ENCODE data around the gene F12.
A peak's percentile ranks its signal among the peaks of the same experiment; 100 is the strongest.

F12 gene

GRCh38 chr5:177410575-177410974, 1.2 kb upstream of the F12 start:
- no peak for DNase-seq

DNA sequence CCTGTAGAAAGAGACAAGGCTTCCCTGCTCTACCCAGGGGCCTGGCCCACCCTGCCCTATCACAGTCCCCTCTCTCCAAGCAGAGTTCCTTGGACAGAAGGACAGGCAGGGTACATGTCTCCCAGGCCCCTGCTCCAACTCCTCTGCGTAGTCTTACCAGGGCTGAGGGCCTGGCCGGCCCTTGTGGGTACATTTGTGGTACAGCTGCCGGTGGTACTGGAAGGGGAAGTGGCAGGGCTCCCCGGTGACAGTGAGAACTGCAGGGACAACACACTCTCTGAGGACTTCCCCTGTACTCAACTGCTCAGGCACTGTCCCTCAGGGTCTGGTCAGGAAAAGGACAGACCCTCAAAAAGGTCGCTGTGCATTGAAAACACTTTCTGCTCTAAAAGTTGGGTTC, 3.6 kb downstream of the F12 start:
- no peak for DNase-seq

GRCh38 chr5:177405312-177405711, 4.1 kb downstream of the F12 start:
- no peak for DNase-seq

DNA sequence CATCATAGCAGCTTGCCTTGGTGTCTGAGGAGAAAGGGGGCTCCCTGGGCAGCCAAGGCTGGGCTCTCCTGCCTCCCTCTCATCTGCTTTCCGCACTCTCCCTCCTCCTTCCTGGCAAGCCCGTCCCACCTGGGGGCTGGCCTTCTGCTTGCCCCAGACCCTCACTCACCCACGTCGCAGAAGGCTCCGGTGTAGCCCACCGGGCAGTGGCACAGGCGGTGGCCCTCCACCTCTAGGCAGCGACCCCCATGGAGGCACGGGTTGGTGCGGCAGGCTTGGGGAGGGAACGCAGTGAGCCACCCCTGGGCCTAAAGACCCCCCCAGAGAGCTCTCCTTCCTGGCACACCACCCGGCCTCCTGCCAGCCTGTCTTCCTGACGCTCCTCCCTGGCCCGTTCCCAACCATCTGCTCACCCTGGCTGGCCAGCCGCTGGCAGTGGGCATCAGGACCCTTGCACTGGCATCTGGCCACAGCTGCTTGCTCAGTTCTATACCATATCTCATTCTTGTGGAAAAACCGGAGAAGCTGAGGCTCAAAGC, 4.7 kb downstream of the F12 start:
- no peak for DNase-seq

DNA sequence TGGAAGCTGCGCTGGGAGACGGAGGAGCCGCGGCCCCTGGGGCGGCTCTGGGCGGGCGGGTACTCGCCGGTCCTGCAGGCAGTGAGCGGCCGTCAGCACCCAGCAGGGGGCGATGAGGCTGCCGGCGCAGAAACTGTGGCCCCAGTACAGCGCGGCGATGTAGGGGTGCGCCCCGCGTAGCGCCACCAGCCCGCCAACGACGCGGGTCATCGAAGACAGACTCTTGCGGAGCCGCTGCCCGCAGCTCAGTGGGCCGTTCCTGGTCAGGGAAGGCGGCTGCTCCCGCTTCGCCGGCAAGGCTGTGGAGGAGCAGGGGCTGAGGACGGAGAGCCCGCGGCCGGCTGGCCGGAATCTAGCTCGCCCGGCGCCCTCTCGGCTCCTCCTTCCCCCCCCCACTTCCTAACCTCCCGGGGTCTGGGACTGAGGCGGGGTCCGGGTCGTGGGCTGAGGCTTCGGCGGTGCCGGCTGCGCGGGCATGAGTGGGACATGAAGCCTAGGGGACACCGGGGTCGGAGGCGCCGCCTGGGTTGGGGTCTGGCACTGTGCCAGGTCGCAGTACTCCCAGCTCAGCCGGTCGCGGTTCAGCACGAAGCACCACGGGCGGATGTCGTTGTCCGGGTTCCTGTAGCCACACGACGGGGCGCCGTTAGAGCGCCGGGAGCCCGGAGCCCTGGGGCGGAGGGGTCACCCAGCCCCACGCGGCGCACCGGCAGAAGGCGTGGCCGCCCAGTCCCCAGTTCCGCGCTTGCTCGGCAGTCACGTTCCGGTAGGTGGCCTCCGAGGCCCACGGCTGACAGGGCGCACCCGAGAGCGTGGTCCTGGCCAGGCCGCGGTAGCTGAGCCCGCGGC, 5.3 kb downstream of the F12 start:
- DNase-seq = peak; percentile 88

DNA sequence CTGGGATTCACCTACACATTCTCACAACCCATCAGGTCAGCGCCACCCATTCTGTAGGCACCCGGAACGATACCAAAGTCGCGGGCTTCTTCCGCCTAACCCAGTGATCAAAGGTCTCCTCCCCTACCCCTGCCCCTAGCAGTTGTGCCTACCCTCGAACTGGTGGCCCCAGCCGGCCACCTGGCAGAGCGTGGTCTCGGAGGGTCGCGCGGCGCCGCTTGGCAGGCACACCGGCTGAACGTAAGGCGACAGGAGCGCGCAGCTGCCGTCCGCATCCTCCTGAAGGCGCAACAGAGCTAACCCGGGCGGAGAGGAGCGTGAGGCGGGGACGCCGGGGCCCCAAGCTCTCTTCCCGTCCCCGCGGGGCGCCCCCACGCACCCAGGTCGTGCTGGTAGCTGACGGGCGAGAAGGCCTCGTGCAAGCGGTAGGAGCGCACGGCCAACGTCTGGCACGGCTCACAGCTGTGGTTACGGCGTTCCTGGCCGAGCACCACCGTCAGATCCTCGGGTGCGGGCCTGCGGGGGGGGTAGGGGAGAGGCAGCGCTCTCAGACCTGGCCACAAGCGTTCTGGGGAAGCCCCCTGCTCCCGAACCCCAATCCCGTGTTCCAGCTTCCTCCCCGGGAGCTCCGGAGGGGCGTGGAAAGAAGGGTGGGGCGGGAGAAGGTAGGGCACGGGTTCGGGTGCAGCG, 6.1 kb downstream of the F12 start:
- DNase-seq = no peak

DNA sequence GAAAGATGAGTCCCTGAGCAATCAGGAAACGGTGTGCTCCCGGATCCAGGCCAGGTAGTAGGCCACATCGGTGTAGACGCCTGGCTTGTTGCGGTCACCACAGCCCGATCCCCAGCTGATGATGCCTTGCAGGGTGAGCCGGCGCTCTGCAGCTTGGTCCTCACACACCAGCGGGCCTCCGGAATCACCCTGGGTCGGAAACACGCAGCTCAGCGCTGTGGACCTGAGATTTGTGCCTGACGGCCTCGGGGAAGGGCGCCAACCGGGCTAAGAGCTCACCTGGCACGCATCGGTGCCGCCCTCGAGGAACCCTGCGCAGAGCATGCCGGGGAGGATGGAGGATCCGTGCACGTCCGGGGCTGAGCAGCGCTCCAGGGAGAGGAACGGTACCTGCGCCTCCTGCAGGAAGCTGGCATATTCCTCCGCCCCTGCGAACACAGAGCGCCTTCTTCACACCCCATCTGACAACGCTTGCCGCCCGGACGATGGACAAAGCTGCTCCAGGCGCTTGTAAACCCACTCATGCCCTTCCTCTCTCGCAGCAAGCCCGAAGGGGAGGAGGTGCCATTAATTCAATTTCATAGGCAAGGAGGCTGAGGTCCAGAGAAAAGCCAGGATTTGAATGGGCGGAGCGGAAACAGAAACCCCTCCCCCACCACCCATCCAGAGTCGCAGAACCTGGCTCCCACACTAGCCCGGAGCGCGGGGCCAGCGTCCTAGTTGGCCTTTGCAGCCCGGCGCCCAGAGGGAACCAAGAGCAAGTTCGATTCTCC, 6.9 kb downstream of the F12 start:
- DNase-seq = no peak

DNA sequence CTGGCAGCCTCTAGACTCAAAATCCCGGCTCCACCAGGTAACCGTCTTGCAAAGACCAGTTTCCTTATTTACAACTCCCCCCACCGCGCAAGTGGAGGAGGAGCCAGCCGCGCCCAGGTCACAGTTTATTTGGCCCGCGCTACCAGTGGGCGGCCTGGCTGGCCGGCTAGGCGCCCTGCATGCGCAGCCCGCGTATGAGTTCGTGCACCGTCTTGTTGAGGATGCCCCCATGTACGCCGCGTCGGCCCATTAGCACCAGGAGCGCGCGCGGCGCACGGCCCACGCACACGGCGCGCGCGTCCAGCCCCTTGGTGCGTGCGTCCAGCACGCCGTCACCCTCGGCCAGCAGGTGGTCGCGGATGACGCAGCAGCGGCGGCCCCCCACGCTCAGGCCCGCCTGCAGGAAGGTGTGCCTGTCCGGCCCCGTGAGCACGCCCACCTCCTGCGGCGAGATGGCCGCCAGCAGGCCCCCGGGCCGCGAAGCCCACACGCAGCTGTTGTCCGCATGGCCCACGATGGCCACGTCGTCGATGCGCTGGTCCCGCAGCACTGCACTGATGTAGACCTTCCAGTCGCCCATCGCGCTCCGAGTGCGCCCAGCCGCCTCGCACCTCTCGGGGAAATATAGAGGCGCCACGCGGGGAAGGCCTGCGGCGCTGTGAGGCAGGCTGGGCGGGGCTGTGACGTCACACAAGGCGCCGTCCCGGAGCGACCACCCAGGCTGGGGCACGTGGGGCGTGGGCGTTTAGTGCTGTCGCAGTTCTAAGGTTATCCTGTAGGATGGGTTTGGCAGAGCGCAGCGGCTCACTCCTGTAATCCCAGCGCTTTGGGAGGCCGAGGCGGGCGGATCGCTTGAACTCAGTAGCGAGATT, 9.1 kb downstream of the F12 start, which contains the start of gene PFN3:
Gene PFN3, minus strand, starts transcription at position 665 of the 872 bp plus-strand sequence. Its CDS starts 85 bp downstream, at position 580.
- DNase-seq = peak; percentile 74

GRCh38 chr5:177397875-177398390, 11.4 kb downstream of the F12 start:
- no peak for DNase-seq

DNA sequence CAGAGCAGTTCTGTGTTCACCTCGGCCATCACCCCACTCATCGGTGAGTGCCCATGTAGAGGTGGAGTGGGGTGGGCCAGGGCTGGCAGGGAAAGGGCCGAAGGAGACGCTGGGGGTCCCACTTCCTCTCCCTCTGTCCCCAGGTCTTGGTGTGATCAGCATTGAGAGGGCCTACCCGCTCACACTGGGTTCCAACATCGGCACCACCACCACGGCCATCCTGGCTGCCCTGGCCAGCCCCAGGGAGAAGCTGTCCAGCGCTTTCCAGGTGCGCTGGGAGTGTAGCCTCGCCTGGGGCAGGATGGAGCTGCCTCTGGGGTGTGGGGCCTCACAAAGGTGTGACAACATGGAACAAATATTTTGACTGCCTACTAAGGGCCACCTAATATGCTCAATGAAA, 12.6 kb downstream of the F12 start:
- no peak for DNase-seq

DNA sequence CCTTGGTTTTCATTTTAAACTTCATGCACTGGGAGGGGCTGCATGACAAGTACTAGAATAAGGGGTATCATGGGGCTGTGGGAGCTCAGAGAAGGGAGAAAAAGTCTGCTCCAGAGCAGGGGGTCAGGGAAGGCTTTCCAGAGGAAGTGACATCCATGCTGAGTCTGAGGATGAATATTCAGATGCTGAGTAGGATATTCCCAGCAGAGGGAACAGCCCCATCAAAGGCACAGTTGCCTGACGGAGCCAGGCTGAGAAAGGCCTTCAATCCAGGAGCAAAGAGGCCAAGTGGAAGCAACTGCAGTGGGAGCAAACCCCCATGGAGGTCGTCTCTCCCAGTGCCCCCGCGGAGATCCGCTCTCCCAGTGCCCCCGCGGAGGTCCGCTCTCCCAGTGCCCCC, 13.3 kb downstream of the F12 start:
- no peak for DNase-seq

DNA sequence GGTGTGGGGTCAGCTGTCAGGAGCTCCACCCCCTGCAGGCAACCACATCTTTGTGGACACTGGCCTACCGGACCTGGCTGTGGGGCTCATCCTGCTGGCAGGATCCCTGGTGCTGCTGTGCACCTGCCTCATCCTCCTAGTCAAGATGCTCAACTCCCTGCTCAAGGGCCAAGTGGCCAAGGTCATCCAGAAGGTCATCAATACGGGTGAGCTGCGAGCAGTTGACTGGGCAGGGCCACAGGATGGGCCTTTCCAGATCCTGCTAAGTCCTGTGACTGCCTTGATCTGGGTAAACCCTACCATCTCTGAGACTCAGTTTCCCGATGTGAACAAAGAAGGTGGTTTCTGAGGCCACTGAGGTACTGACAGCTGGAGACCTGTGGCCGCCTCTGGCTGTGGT, 15.4 kb downstream of the F12 start:
- DNase-seq = no peak

DNA sequence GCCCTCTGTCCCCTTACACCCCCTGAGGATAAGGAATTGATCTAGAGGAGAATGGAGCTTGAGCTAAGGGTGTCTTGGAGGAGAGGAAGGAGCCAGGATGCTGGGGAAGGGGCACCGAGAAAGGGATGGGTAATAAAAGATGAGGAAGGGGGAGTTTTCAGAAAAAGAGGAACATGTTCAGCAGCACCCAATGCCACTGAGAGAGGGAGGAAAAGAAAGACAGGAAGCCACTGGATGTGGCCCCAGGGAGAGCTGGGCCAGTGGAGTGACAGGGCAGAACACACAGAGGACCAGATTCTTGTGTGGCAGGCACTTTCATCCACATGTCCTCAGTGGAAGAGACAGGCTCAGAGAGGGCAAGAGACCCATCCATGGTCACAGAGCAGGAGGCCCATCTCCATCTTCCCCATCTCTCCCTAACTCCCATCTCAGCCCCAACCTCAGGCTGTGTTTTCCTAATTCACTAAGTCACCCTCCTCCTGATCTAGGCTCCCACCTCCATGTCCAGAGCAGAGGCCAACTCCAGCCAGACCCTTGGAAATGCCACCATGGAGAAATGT, 16.1 kb downstream of the F12 start:
- no peak for DNase-seq

- no peak for DNase-seq
Measured at GRCh38 chr5:177392765-177393164, 16.6 kb downstream of the F12 start.

DNA sequence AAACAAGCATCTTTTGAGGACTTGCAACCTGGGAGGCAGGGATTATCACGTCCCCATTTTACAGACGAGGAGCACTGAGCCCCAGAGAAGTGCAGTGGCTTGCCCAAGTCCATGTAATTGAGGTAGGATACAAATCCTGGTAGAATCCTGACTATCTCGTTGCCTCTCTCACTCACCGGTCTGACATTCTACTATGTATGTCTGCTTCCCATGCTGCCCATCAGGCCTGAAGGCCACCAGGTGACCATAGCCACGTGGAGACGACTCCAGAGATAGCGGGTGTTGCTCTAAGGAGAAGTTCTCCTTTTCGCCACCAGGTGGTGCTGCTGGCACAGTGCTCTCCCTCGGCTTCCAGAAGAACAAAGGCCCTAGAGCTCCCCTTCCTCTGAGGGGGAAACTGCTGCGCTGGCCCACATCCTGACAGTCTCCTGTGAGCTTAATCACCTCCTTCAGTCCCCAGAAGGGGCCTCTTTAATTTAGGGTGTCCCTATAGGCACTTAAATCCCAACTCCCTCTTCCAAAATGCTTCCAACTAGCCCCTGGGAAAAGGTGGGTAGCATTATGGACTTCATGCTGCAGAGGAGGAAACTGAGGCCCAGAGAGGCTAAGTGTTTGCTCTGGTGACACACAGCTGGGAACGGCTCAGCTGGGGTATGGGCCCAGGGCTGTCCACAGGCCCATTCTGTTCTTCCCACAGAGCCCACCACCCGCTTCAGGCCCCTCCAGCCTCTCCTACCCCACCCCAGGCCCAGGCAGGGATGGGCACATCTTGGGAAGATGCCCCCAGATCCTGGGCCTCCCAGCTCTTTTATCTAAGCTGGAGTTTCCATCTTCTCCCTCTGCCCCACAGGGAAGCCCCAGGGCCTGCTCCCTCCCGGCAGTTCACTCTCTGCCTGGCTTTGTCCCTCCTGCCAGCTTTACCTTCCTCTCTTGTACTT, 18.7 kb downstream of the F12 start:
- peak; percentile 91 for DNase-seq

- no peak for DNase-seq
Measured at GRCh38 chr5:177389241-177390169, 19.9 kb downstream of the F12 start.

DNA sequence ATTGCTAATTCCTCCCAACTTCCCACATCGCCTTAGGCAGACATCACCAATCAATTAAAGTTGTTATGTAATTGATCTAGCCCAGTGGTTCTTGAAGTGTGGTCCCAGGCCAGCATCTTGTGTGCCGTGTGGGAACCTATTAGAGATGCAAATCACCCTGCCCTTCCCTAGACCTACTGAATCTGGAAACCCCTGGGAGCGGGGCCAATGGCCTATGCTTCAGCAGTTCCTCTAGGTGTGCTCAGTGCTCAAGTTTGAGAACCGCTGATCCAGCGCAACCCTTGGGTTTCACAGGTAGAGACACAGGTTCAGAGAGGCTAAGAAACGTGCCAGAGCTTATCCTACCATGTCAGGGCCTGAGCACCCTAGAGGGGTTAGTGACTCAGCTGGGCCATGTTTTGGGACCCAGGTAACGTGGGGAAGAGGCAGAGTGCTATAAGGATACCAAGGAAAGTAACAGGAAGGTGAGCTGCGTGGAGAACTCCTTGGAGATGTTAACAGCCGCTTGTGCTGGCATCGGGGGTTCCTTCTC, 20.8 kb downstream of the F12 start:
- no peak for DNase-seq

DNA sequence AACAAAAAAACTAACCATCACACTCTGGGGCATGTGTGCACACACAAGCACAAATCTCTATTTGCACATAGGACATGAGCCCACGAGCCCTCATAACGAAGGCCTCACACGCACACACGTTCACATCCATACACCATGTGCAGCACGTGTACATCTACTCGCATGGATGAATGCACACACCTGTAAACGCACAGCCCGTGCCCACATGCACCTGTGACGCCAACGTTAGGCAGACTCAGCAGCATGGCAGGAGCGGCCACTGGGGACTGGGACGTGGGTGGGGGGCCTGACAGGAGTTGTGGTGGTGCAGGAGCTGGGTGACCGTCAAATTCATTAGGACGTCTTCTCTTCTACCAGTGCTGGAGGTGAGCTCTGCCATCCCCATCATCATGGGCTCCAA, 22.0 kb downstream of the F12 start:
- no peak for DNase-seq

DNA sequence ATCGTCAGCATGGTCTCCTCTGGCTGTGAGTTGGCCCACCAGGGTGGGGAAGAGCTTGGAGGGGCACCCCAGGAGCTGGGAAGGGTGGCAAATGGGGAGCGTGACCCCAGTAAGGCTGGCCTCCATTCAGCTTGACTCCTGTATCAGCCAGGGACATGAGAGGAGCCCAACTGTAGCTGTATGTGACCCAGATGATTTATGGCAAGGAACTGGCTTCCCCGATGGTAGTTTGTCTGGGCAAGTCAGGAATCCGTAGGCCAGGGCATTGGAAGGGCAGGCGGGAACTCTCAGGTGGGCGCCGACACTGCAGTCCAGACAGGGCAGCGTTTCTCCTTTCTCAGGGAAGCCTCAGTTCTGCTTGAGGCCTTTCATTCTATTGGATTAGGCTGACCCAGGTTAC, 22.8 kb downstream of the F12 start:
- DNase-seq = no peak

All from right forelimb (tissue), 1 donor.